Ishikawa (cell line): ENCODE results near the gene ADAM22.

Experiments
- CREB1 ChIP-seq: IDR thresholded peaks from 2 replicates; pipeline ENCODE4 v1.6.1; 2012; ENCODE audit warnings: low read depth
- EGR1 ChIP-seq: IDR thresholded peaks from 2 replicates; pipeline ENCODE4 v1.6.1; 2012
- EP300 ChIP-seq: IDR thresholded peaks from 2 replicates; pipeline ENCODE4 v1.6.1; 2012; ENCODE audit warnings: borderline replicate concordance
- FOXM1 ChIP-seq: IDR thresholded peaks from 2 replicates; pipeline ENCODE4 v1.6.1; 2012; ENCODE audit warnings: low read depth, borderline replicate concordance
- RAD21 ChIP-seq: IDR thresholded peaks from 2 replicates; pipeline ENCODE4 v1.6.1; 2012; ENCODE audit warnings: low read depth
- TAF1 ChIP-seq: IDR thresholded peaks from 2 replicates; pipeline ENCODE4 v1.6.1; 2012; ENCODE audit warnings: low read depth, mild to moderate bottlenecking
- YY1 ChIP-seq: IDR thresholded peaks from 2 replicates; pipeline ENCODE4 v1.6.1; 2012; ENCODE audit warnings: low read depth
- ZBTB7A ChIP-seq: IDR thresholded peaks from 2 replicates; pipeline ENCODE4 v1.6.1; 2012; ENCODE audit warnings: low read depth
- TF ChIP-seq, protein P1 (sequence below): IDR thresholded peaks from 2 replicates; pipeline ENCODE4 v1.6.1; 2012; ENCODE audit warnings: low read depth, mild to moderate bottlenecking
- TF ChIP-seq, protein P2 (sequence below): IDR thresholded peaks from 2 replicates; pipeline ENCODE4 v1.6.1; 2012

GRCh38 chr7:88153378-88153777 lies 219.3 kb downstream of the ADAM22 start:
- TF ChIP-seq, protein P1, sequence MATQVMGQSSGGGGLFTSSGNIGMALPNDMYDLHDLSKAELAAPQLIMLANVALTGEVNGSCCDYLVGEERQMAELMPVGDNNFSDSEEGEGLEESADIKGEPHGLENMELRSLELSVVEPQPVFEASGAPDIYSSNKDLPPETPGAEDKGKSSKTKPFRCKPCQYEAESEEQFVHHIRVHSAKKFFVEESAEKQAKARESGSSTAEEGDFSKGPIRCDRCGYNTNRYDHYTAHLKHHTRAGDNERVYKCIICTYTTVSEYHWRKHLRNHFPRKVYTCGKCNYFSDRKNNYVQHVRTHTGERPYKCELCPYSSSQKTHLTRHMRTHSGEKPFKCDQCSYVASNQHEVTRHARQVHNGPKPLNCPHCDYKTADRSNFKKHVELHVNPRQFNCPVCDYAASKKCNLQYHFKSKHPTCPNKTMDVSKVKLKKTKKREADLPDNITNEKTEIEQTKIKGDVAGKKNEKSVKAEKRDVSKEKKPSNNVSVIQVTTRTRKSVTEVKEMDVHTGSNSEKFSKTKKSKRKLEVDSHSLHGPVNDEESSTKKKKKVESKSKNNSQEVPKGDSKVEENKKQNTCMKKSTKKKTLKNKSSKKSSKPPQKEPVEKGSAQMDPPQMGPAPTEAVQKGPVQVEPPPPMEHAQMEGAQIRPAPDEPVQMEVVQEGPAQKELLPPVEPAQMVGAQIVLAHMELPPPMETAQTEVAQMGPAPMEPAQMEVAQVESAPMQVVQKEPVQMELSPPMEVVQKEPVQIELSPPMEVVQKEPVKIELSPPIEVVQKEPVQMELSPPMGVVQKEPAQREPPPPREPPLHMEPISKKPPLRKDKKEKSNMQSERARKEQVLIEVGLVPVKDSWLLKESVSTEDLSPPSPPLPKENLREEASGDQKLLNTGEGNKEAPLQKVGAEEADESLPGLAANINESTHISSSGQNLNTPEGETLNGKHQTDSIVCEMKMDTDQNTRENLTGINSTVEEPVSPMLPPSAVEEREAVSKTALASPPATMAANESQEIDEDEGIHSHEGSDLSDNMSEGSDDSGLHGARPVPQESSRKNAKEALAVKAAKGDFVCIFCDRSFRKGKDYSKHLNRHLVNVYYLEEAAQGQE = no peak
- TF ChIP-seq TAF1 = no peak
- no peak for TF ChIP-seq EP300
- TF ChIP-seq FOXM1 = no peak
- no peak for TF ChIP-seq YY1
- TF ChIP-seq, protein P2, sequence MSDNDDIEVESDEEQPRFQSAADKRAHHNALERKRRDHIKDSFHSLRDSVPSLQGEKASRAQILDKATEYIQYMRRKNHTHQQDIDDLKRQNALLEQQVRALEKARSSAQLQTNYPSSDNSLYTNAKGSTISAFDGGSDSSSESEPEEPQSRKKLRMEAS = no peak
- no peak for TF ChIP-seq ZBTB7A
- no peak for TF ChIP-seq RAD21
- no peak for TF ChIP-seq CREB1
- no peak for TF ChIP-seq EGR1
